Neuronal stem cell (in vitro differentiated cells): ENCODE data around the gene B4GALNT2.

Experiments
- DNase-seq: peaks from one replicate; pipeline ENCODE4 v3.0.0-alpha.2; 2013; ENCODE audit warnings: low spot score
- H2AFZ ChIP-seq: one replicate; pipeline ENCODE4 v1.6.1; 2013; ENCODE audit warnings: mild to moderate bottlenecking, low read length, inconsistent platforms
- H2AK5ac ChIP-seq: 2 replicates; pipeline ENCODE4 v1.6.1; 2013; ENCODE audit warnings: low read depth, mild to moderate bottlenecking, inconsistent platforms, low read length, moderate library complexity, mixed read lengths
- H2BK120ac ChIP-seq: 2 replicates; pipeline ENCODE4 v1.6.1; 2013; ENCODE audit warnings: low read depth, mild to moderate bottlenecking, inconsistent platforms, low read length, moderate library complexity, mixed read lengths
- H2BK12ac ChIP-seq: one replicate; pipeline ENCODE4 v1.6.1; 2013; ENCODE audit warnings: low read length, inconsistent platforms
- H2BK15ac ChIP-seq: 2 replicates; pipeline ENCODE4 v1.6.1; 2013; ENCODE audit warnings: mild to moderate bottlenecking, low read length, inconsistent platforms, mixed read lengths
- H2BK5ac ChIP-seq: one replicate; pipeline ENCODE4 v1.6.1; 2013; ENCODE audit warnings: inconsistent platforms, mild to moderate bottlenecking, low read length, moderate library complexity
- H3K14ac ChIP-seq: one replicate; pipeline ENCODE4 v1.6.1; 2013; ENCODE audit warnings: low read length, inconsistent platforms
- H3K18ac ChIP-seq: 2 replicates; pipeline ENCODE4 v1.6.1; 2013; ENCODE audit warnings: low read length, inconsistent platforms
- H3K23ac ChIP-seq: 2 replicates; pipeline ENCODE4 v1.6.1; 2013; ENCODE audit warnings: low read depth, mild to moderate bottlenecking, mixed read lengths, low read length, inconsistent platforms; ENCODE audit not compliant: poor library complexity
- H3K27ac ChIP-seq: replicated peaks from 3 replicates; pipeline ENCODE4 v1.5.1; 2013; ENCODE audit warnings: low read length, inconsistent platforms
- H3K27me3 ChIP-seq, 3 experiments: 2 replicates each; pipeline ENCODE4 v1.6.1; 2013; ENCODE audit warnings: low read length in 3 of 3, mild to moderate bottlenecking in 2 of 3, inconsistent platforms in 1 of 3, low read depth in 1 of 3, mixed read lengths in 1 of 3, moderate library complexity in 1 of 3; ENCODE audit not compliant: control insufficient read depth in 3 of 3, insufficient read depth in 3 of 3
- H3K36me3 ChIP-seq, 2 donors: replicated peaks in 1 of 2; 2 replicates each; pipeline ENCODE4 v1.6.1; 2013; ENCODE audit warnings: low read length in 2 of 2; ENCODE audit not compliant: control insufficient read depth in 2 of 2, insufficient read depth in 2 of 2
- H3K4ac ChIP-seq: 2 replicates; pipeline ENCODE4 v1.6.1; 2013; ENCODE audit warnings: inconsistent platforms, mild to moderate bottlenecking, low read length, moderate library complexity
- H3K4me1 ChIP-seq, 2 donors: 1 replicate in 1 of 2; 2 replicates in 1 of 2; pipeline ENCODE4 v1.6.1; 2013; ENCODE audit warnings: low read length in 2 of 2, low read depth in 1 of 2; ENCODE audit not compliant: control insufficient read depth in 2 of 2, insufficient read depth in 1 of 2
- H3K4me2 ChIP-seq: one replicate; pipeline ENCODE4 v1.6.1; 2013; ENCODE audit warnings: mild to moderate bottlenecking, low read length, inconsistent platforms; ENCODE audit not compliant: insufficient read depth, poor library complexity, severe bottlenecking
- H3K4me3 ChIP-seq, 2 donors: 2 replicates each; pipeline ENCODE4 v1.5.1; 2013; ENCODE audit warnings: low read length in 2 of 2, mild to moderate bottlenecking in 2 of 2, inconsistent platforms in 1 of 2, moderate library complexity in 1 of 2
- H3K79me1 ChIP-seq: one replicate; pipeline ENCODE4 v1.6.1; 2013; ENCODE audit warnings: low read depth, mild to moderate bottlenecking, inconsistent platforms, low read length, moderate library complexity
- H3K9ac ChIP-seq: one replicate; pipeline ENCODE4 v1.6.1; 2013; ENCODE audit warnings: mild to moderate bottlenecking, low read depth, low read length, inconsistent platforms; ENCODE audit not compliant: poor library complexity
- H3K9me3 ChIP-seq, 2 donors: replicated peaks in 1 of 2; 2 replicates each; pipeline versions ENCODE3 to v1.6.1; 2013; ENCODE audit warnings: low read length in 2 of 2, mild to moderate bottlenecking in 2 of 2, inconsistent platforms in 1 of 2, low read depth in 1 of 2, mixed read lengths in 1 of 2, moderate library complexity in 1 of 2; ENCODE audit not compliant: control insufficient read depth in 2 of 2, insufficient read depth in 1 of 2
- H4K8ac ChIP-seq: one replicate; pipeline ENCODE4 v1.6.1; 2013; ENCODE audit warnings: low read depth, mild to moderate bottlenecking, inconsistent platforms, low read length, moderate library complexity
- H4K91ac ChIP-seq: one replicate; pipeline ENCODE4 v1.6.1; 2013; ENCODE audit warnings: low read length, low read depth, mild to moderate bottlenecking, inconsistent platforms; ENCODE audit not compliant: poor library complexity
- WGBS, 2 donors: extraction: QIAGEN DNeasy Blood & Tissue Kit; methylation state at CpG; one replicate each; pipeline ENCODE4 v1.1.7; 2013; ENCODE audit warnings: missing lambda C conversion rate in 2 of 2, mixed read lengths in 1 of 2; ENCODE audit not compliant: insufficient read length in 2 of 2, insufficient replicate concordance in 1 of 2; ENCODE audit errors: extremely low coverage in 2 of 2; 5-methylcytosine and 5-hydroxymethylcytosine counted together

Gene B4GALNT2

DNA sequence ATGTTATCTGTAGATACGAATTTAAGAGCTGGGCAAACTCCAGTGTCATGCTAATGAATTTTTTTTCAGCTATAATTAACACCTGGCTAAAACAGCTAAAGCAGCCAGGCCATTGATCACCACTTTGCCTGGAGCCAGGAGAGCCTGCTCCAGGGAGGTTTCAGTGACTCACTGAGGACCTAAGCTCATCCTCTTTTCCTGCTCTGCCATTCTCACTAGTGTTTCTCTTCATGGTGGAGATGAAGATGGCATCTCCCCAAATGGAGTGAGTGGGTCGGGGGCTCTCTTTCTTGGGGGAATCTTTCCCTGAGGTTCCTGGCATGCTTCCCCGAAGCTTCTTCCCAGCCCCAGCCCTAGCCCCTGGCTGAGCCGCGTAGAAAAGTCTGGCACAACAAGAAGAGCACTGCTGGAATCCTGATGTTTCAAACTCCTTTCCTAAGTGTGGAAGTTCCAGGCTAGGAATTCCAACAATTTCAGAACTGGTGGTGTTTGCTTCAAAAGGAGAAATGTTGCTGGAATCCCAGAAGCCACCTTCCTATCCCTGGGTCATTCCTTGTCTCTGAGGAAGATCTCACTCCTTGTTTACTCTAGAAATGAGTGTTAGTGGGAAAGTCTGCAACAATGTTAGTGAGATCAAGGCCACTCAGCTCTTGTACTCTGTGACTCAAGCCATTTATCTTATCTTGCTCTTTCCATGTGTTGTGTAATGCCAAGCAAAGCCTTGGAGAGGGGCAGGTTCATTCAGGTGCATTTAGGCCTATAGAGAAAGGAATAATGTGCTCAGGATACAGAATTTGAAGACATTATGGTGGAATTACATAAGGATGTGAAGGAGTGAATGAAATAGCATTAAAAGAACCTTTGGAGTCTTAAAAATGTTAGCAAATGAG, 26.0 kb upstream of the B4GALNT2 start:
- no peak overlapping the region for H4K8ac ChIP-seq
- H2BK5ac ChIP-seq, result no peak overlapping the region
- H3K4me2 ChIP-seq, result no peak overlapping the region
- H3K18ac ChIP-seq, result no peak overlapping the region
- H3K9ac ChIP-seq, result no peak overlapping the region
- H3K4ac ChIP-seq, result no peak overlapping the region
- H3K23ac ChIP-seq, result no peak overlapping the region
- no CpG with 5 or more reads among the region's 5 CpGs for WGBS, 2 donors
- H3K9me3 ChIP-seq, result no peaks in the 10 kb centered on the region
- H3K27ac ChIP-seq, result no peak overlapping the region
- H2BK120ac ChIP-seq, result no peak overlapping the region
- peaks cover 0 to 14% (median 0%) of the 10 kb centered on the region in 3 experiments for H3K27me3 ChIP-seq
- no peak overlapping the region for H3K4me3 ChIP-seq
- no peak overlapping the region for H2BK15ac ChIP-seq
- no peak overlapping the region for H4K91ac ChIP-seq
- DNase-seq, result no peak
- H2AFZ ChIP-seq, result no peak overlapping the region
- H3K14ac ChIP-seq, result no peak overlapping the region
- no peaks in the 10 kb centered on the region for H3K79me1 ChIP-seq
- H3K4me1 ChIP-seq, result peaks cover 0 to 2% of the 10 kb centered on the region in 2 donors
- H2AK5ac ChIP-seq, result no peak overlapping the region
- H2BK12ac ChIP-seq, result no peak overlapping the region
- no peaks in the 10 kb centered on the region for H3K36me3 ChIP-seq

DNA sequence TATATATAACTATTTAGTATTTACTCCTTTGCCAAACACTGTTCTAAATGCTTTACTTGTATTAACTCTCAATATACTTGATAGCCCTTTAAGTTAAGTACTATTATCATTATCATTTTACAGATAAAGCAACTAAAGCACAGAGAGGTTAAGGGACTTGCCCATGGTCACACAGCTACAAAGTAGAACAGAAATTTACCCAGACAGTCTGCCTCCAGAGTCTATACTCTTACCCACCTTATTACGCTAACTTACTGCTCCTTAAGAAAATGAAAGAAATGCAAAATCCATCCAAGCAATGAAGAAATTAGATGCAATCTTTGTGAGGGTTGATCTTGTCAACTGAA, 25.4 kb upstream of the B4GALNT2 start:
- no peak for DNase-seq
- no peak overlapping the region for H3K23ac ChIP-seq
- H3K14ac ChIP-seq, result no peak overlapping the region
- H3K27me3 ChIP-seq, result peaks cover 0 to 14% (median 0%) of the 10 kb centered on the region in 3 experiments
- no peak overlapping the region for H3K9ac ChIP-seq
- no peak overlapping the region for H4K8ac ChIP-seq
- H3K79me1 ChIP-seq, result no peaks in the 10 kb centered on the region
- H2BK5ac ChIP-seq, result no peak overlapping the region
- H3K36me3 ChIP-seq, result no peaks in the 10 kb centered on the region
- no peak overlapping the region for H2AK5ac ChIP-seq
- H3K27ac ChIP-seq, result no peak overlapping the region
- no peak overlapping the region for H2BK120ac ChIP-seq
- H3K4me3 ChIP-seq, result no peak overlapping the region
- no CpG with 5 or more reads among the region's 1 CpG for WGBS, 2 donors
- H3K4ac ChIP-seq, result no peak overlapping the region
- no peak overlapping the region for H2BK12ac ChIP-seq
- peaks cover 0 to 2% of the 10 kb centered on the region in 2 donors for H3K4me1 ChIP-seq
- H3K9me3 ChIP-seq, result no peaks in the 10 kb centered on the region
- no peak overlapping the region for H3K18ac ChIP-seq
- H2BK15ac ChIP-seq, result no peak overlapping the region
- H2AFZ ChIP-seq, result no peak overlapping the region
- H4K91ac ChIP-seq, result no peak overlapping the region
- H3K4me2 ChIP-seq, result no peak overlapping the region

DNA sequence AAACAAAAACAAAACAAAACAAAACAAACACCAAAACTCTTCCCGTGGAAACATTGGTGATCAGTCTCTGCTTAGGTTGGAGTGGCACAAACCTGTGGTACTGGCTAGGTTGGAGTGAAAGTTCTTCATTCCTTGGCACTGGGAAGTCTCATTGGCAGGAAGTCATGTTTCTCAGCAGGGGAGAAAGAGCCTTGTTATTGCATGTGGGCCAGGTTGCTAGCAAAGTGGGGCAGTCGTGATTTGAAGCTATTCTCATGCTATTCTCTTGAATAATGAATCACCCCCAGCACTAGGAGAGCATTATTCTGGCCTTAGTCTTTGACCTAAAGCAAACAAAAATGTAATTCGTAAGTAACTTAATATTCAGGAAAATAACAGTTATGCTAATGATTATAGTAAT, 24.3 kb upstream of the B4GALNT2 start:
- H3K4me1 ChIP-seq, result peaks cover 0 to 2% of the 10 kb centered on the region in 2 donors
- H3K27me3 ChIP-seq, result peaks cover 0 to 14% (median 0%) of the 10 kb centered on the region in 3 experiments
- H3K4me3 ChIP-seq, result no peak overlapping the region
- DNase-seq, result no peak
- no peaks in the 10 kb centered on the region for H3K79me1 ChIP-seq
- no peak overlapping the region for H3K27ac ChIP-seq
- H3K4ac ChIP-seq, result no peak overlapping the region
- no peak overlapping the region for H3K18ac ChIP-seq
- no peak overlapping the region for H2BK12ac ChIP-seq
- no peaks in the 10 kb centered on the region for H3K36me3 ChIP-seq
- no peak overlapping the region for H3K14ac ChIP-seq
- H2BK120ac ChIP-seq, result no peak overlapping the region
- H2AFZ ChIP-seq, result no peak overlapping the region
- H2BK15ac ChIP-seq, result no peak overlapping the region
- H2AK5ac ChIP-seq, result no peak overlapping the region
- H4K8ac ChIP-seq, result no peak overlapping the region
- no peak overlapping the region for H2BK5ac ChIP-seq
- H3K9me3 ChIP-seq, result no peaks in the 10 kb centered on the region
- no CpG with 5 or more reads among the region's 3 CpGs for WGBS, 2 donors
- no peak overlapping the region for H3K23ac ChIP-seq
- no peak overlapping the region for H3K4me2 ChIP-seq
- H4K91ac ChIP-seq, result no peak overlapping the region
- H3K9ac ChIP-seq, result no peak overlapping the region

DNA sequence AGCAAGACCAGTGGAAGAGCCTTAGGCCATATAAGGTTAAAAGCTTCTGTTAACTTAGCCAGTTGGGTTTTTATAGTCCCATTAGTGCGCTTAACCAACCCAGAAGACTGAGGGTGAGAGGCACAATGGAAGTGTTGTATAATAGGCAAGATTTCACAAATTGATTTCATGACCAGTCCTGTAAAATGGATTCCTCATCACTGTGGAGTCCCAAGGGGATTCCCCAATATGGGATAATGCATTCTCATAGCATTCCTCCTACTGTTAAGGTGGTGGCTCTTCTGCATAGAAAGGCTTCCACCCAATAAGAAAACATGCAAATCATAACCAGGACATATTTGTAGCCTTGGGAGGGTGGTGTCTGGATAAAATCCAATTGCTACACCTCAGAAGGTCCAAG, 22.1 kb upstream of the B4GALNT2 start:
- H4K8ac ChIP-seq, result no peak overlapping the region
- no peak for DNase-seq
- H3K27ac ChIP-seq, result no peak overlapping the region
- no peak overlapping the region for H3K9ac ChIP-seq
- H2BK12ac ChIP-seq, result no peak overlapping the region
- H3K79me1 ChIP-seq, result no peaks in the 10 kb centered on the region
- no peaks in the 10 kb centered on the region for H3K36me3 ChIP-seq
- no peaks in the 10 kb centered on the region for H3K9me3 ChIP-seq
- H3K23ac ChIP-seq, result no peak overlapping the region
- H2BK15ac ChIP-seq, result no peak overlapping the region
- H3K18ac ChIP-seq, result no peak overlapping the region
- H2BK5ac ChIP-seq, result no peak overlapping the region
- no peak overlapping the region for H2BK120ac ChIP-seq
- peaks cover 0 to 2% of the 10 kb centered on the region in 2 donors for H3K4me1 ChIP-seq
- no CpG with 5 or more reads among the region's 1 CpG for WGBS, 2 donors
- H3K4ac ChIP-seq, result no peak overlapping the region
- H3K4me2 ChIP-seq, result no peak overlapping the region
- no peak overlapping the region for H3K4me3 ChIP-seq
- H3K14ac ChIP-seq, result no peak overlapping the region
- H3K27me3 ChIP-seq, result peaks cover 0 to 12% (median 0%) of the 10 kb centered on the region in 3 experiments
- no peak overlapping the region for H2AFZ ChIP-seq
- H2AK5ac ChIP-seq, result no peak overlapping the region
- no peak overlapping the region for H4K91ac ChIP-seq
